Activated CD4-positive, alpha-beta T cell treated with anti-CD3 and anti-CD28 coated beads, Interleukin-10, Interleukin-2, amounts not matched to agents 100 ng/mL and 50 ng/mL, durations not matched to agents 16 hours and 8 hours (primary cell): Measurements from ENCODE around the gene CCL24.
"Not testable (repeated sequence)": the region's sequence is repeated elsewhere in the genome, so short reads cannot be mapped to it uniquely, and the experiment has no call there.

Experiments
- DNase-seq: peaks from one replicate; pipeline ENCODE4 v3.0.0-alpha.2; 2020

Gene CCL24

DNA sequence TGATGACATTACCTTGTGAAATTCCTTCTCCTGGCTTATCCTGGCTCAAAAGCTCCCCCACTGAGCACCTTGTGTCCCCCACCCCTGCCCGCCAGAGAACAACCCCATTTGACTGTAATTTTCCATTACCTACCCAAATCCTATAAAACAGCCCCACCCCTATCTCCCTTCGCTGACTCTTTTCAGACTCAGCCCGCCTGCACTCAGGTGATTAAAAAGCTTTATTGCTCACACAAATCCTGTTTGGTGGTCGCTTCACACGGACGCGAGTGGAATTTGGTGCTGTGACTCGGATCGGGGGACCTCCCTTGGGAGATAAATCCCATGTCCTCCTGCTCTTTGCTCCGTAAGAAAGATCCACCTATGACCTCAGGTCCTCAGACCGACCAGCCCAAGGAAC lies 34.6 kb downstream of the CCL24 start:
- not testable (repeated sequence) for DNase-seq

DNA sequence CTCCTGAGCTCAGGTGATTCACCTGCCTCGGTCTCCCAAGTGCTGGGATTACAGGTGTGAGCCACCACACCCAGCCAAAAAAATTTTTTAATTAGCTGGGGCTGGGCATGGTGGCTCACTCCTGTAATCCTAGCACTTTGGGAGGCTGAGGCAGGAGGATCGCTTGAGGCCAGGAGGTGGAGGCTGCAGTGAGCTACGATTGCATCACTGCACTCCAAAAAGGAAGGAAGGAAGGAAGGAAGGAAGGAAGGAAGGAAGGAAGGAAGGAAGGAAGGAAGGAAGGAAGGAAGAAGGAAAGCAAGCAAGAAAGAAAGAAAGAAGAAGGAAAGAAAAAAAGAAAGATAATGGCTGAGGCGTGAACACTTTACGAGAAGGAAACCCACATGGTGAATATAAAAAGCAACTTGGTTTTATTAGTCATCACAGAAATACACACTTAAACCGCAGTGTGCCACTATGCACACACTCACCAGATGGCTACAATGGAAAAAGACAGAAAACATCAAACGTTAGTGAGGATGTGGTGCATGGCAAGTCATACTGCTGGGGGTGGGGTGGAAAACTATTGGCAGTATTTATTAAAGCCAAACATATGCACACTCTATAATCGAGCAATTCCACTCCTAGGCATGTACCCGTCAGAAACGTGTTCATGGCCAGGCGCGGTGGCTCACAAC lies 37.2 kb downstream of the CCL24 start:
- peak; percentile 89 for DNase-seq

- not testable (repeated sequence) for DNase-seq
These were observed 39.6 kb downstream of the CCL24 start for GRCh38 chr7:75773958-75774357.

DNA sequence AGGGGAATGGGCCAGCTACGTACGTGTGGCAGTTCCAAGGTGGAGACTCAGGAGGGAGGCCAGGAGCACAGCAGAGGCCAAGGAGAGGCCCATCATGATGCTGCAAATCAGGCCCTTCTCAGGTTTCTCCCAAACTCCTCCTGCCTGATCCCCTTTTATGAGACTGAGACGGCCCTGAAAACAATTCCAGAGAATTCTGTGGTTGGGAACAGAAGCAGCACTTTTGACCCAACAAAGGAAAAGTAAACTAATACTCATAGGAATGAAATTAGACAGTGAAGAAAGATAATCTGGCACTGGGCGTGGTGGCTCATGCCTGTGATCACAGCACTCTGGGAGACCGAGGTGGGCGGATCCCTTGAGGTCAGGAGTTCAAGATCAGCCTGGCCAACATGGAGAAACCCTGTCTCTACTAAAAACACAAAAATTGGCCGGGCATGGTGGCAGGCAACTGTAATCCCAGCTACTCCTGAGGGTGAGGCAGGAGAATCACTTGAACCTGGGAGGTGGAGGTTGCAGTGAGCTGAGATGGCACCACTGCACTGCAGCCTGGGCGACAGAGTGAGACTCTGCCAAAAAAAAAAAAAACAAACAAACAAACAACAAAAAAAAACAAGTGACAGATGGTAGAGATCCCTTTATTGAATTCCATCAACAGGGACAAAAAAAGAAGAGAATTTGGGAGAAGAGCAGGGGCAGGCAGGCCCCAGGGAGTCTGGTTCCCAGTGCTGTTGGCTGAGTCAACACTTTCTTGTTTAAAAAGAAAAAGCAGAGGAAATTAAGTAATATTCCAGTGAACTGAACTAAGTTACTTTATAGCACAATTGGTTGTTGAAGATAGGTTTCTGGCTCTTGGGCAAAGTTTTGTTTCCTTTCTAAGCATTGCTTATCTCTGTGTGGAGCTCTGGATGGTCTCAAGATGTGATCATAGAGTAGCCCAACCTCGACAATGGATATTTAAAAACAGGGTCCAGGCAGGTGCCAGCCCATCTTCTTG lies 41.2 kb downstream of the CCL24 start, which contains the start of gene CCL26:
TSS of gene CCL26 (minus strand) at position 131 of the 997 bp plus-strand sequence. CDS start at position 96, 35 bp downstream.
- DNase-seq: no peak

DNA sequence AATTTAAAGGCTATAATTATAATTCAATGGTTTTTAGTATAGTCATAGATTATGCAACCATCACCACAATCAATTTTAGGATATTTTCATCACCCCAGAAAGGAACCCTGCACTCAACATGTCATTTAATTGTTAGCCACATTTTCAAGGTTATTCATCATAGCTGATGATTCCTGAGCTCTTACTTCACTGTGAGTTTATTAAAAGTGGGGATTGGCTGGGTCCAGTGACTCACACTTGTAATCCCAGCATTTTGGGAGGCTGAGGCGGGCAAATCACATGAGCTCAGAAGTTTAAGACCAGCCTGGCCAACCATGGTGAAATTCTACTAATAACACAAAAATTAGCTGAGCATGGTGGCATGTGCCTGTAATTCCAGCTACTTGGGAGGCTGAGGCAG lies 42.4 kb downstream of the CCL24 start:
- no peak for DNase-seq

- peak; percentile 41 for DNase-seq
These were observed 51.2 kb downstream of the CCL24 start for GRCh38 chr7:75762350-75762917.

GRCh38 chr7:75761801-75762200 lies 51.8 kb downstream of the CCL24 start:
- DNase-seq: not testable (repeated sequence)
